ENCODE results near the gene NOS3. TPM values are rescaled to one million over a fixed set of nuclear protein-coding genes. Genes with fewer than 3 reads are reported as not detected.

Gene NOS3
- total RNA-seq, 2 donors from 2014 or later = 4.0 to 4.2 TPM

- H3K27ac ChIP-seq = no peak overlapping the region
- H3K36me3 ChIP-seq = no peaks in the 10 kb centered on the region
- H3K27me3 ChIP-seq = peaks cover 8% of the 10 kb centered on the region
- H3K9me3 ChIP-seq = no peaks in the 10 kb centered on the region
- TF ChIP-seq CTCF (IDR thresholded peaks at IDR 0.05) = no peak
- no peak overlapping the region for H3K9ac ChIP-seq (ENCODE audit: low read depth in 2 of 2, low read length in 2 of 2)
- H3K4me1 ChIP-seq = no peaks in the 10 kb centered on the region
- DNase-seq = no peak
- intact Hi-C loops (cut with DNase I) = no loop called here
- no peak overlapping the region for H3K4me3 ChIP-seq
These were observed 46.5 kb upstream of the NOS3 start for GRCh38 chr7:150944066-150945042.

GRCh38 chr7:150945171-150945852 is 45.5 kb upstream of the NOS3 start:
- TF ChIP-seq CTCF (IDR thresholded peaks at IDR 0.05) = no peak
- H3K4me1 ChIP-seq = no peaks in the 10 kb centered on the region
- H3K27me3 ChIP-seq = peaks cover 8% of the 10 kb centered on the region
- no peak overlapping the region for H3K9ac ChIP-seq (ENCODE audit: low read depth in 2 of 2, low read length in 2 of 2)
- H3K9me3 ChIP-seq = no peaks in the 10 kb centered on the region
- intact Hi-C loops (cut with DNase I) = no loop called here
- DNase-seq = no peak
- no peaks in the 10 kb centered on the region for H3K36me3 ChIP-seq
- no peak overlapping the region for H3K4me3 ChIP-seq
- no peak overlapping the region for H3K27ac ChIP-seq

- Histone ChIP-seq H3K36me3 (no peaks in the 10 kb centered on the region), H3K9me3 (no peaks in the 10 kb centered on the region), H3K27ac (no peak overlapping the region), H3K9ac (ENCODE audit: low read depth in 2 of 2, low read length in 2 of 2) (no peak overlapping the region), H3K27me3 (peaks cover 8% of the 10 kb centered on the region), H3K4me1 (no peaks in the 10 kb centered on the region), H3K4me3 (no peak overlapping the region)
- TF ChIP-seq CTCF (IDR thresholded peaks at IDR 0.05) = no peak
- intact Hi-C loops (cut with DNase I) = no loop called here
- DNase-seq = no peak
These were observed 44.9 kb upstream of the NOS3 start for GRCh38 chr7:150945853-150946420.

- H3K27ac ChIP-seq = no peak overlapping the region
- H3K4me1 ChIP-seq = no peaks in the 10 kb centered on the region
- H3K4me3 ChIP-seq = no peak overlapping the region
- H3K27me3 ChIP-seq = peaks cover 8% of the 10 kb centered on the region
- H3K36me3 ChIP-seq = no peaks in the 10 kb centered on the region
- no peak overlapping the region for H3K9ac ChIP-seq (ENCODE audit: low read depth in 2 of 2, low read length in 2 of 2)
- TF ChIP-seq CTCF (IDR thresholded peaks at IDR 0.05) = no peak
- H3K9me3 ChIP-seq = no peaks in the 10 kb centered on the region
- no peak for DNase-seq
- intact Hi-C loops (cut with DNase I) = no loop called here
These were observed 44.2 kb upstream of the NOS3 start for GRCh38 chr7:150946421-150947240.

GRCh38 chr7:150947241-150947745 is 43.5 kb upstream of the NOS3 start:
- no peak for TF ChIP-seq CTCF (IDR thresholded peaks at IDR 0.05)
- no peak overlapping the region for H3K9ac ChIP-seq (ENCODE audit: low read depth in 2 of 2, low read length in 2 of 2)
- peaks cover 8% of the 10 kb centered on the region for H3K27me3 ChIP-seq
- no peak for DNase-seq
- H3K4me1 ChIP-seq = no peaks in the 10 kb centered on the region
- intact Hi-C loops (cut with DNase I) = no loop called here
- no peaks in the 10 kb centered on the region for H3K9me3 ChIP-seq
- H3K36me3 ChIP-seq = no peaks in the 10 kb centered on the region
- no peak overlapping the region for H3K4me3 ChIP-seq
- H3K27ac ChIP-seq = no peak overlapping the region

Data from colonic mucosa (tissue), 4 donors.